Measurements from ENCODE around the gene SCN4A. TPM values are rescaled to one million over a fixed set of nuclear protein-coding genes. Genes with fewer than 3 reads are reported as not detected.

Gene SCN4A
- total RNA-seq, 2 donors from 2014 or later, result 3.9 to 4.4 TPM

DNA sequence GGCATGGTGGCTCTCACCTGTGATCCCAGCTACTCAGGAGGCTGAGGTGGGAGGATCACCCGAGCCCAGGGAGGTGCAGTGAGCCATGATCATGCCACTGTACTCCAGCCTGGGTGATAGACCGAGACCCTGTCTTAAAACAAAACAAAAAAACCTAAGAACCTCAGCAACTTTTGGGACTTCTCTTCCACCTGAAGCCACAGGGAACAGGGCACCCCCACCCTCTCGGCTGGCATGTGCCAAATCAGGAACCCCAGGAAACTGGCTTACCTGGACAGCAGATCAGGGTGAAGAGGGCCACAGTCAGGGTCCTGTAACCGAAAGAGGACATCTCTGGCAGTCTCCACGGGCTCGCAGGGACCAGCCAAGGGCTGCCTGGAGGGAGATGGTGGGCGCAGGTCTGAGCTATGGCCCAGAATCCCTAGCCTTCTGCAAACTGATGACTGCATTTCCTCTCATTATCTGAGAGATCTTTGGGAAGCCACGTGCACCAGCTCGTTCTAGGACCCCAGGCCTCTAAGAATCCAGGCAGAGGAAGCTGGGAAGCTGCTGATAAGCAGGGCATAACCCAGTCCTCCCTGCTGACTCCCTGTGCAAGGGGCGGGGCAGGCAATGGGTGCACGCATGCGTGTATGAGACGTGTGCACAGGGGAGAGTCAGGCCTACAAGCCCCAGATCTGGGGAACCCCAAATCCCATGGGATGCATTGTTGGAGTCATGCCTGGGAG lies 33.8 kb upstream of the SCN4A start:
- TF ChIP-seq, protein P1, sequence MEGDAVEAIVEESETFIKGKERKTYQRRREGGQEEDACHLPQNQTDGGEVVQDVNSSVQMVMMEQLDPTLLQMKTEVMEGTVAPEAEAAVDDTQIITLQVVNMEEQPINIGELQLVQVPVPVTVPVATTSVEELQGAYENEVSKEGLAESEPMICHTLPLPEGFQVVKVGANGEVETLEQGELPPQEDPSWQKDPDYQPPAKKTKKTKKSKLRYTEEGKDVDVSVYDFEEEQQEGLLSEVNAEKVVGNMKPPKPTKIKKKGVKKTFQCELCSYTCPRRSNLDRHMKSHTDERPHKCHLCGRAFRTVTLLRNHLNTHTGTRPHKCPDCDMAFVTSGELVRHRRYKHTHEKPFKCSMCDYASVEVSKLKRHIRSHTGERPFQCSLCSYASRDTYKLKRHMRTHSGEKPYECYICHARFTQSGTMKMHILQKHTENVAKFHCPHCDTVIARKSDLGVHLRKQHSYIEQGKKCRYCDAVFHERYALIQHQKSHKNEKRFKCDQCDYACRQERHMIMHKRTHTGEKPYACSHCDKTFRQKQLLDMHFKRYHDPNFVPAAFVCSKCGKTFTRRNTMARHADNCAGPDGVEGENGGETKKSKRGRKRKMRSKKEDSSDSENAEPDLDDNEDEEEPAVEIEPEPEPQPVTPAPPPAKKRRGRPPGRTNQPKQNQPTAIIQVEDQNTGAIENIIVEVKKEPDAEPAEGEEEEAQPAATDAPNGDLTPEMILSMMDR (conservative IDR thresholded peaks at IDR 0.05), result no peak
- no peaks in the 10 kb centered on the region for H3K9me3 Mint-ChIP-seq
- DNase-seq, result peak; percentile 35
- no peaks in the 10 kb centered on the region for H3K9me3 ChIP-seq (ENCODE audit: control insufficient read depth, low read length)
- H3K36me3 ChIP-seq (ENCODE audit: control insufficient read depth, insufficient read depth, low read length), result no peaks in the 10 kb centered on the region
- peaks cover 2% of the 10 kb centered on the region for H3K27me3 Mint-ChIP-seq (ENCODE audit: insufficient read depth)
- H3K4me3 ChIP-seq (ENCODE audit: low read length), result no peak overlapping the region
- no peak overlapping the region for H3K9ac ChIP-seq (ENCODE audit: extremely low read depth, low read length, poor library complexity, severe bottlenecking)
- H3K27ac ChIP-seq (ENCODE audit: low read depth, low read length), result no peak overlapping the region
- no peaks in the 10 kb centered on the region for H3K36me3 Mint-ChIP-seq (ENCODE audit: low read depth)
- no peak overlapping the region for H3K27ac Mint-ChIP-seq
- no peaks in the 10 kb centered on the region for H3K4me1 ChIP-seq (ENCODE audit: control insufficient read depth, insufficient read depth, low read length)
- 90 to 96% methylated on average over 6 to 13 of the region's 13 CpGs for WGBS, 2 experiments (ENCODE audit: insufficient coverage in 1 of 2, insufficient read length in 1 of 2)
- no peak overlapping the region for H3K4me3 Mint-ChIP-seq
- no peaks in the 10 kb centered on the region for H3K27me3 ChIP-seq (ENCODE audit: control insufficient read depth, insufficient read depth, low read length, poor library complexity, severe bottlenecking)
- no peaks in the 10 kb centered on the region for H3K4me1 Mint-ChIP-seq

DNA sequence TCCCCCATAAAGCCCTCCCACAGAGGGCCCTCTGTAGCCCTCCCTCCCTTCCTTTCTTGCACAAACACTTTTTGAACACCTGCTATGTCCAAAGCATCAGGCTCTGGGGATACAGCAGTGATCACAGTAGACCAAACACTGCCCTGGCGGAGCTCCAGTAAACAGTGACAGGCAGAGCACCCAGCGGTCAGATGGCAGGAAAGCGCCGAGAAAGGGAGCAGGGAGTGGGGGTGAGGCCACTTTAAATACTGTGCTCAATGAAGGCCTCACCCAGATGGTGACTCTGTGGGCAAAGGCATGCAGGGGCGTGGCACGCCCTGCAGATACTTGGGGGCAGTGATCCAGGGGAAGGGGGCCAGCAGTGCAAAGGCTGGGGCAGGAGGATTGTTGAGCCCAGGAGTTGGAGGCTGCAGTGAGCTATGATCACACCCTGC lies 33.0 kb upstream of the SCN4A start:
- no peak overlapping the region for H3K4me3 Mint-ChIP-seq
- H3K36me3 Mint-ChIP-seq (ENCODE audit: low read depth), result no peaks in the 10 kb centered on the region
- DNase-seq, result peak; percentile 54
- no peak overlapping the region for H3K27ac ChIP-seq (ENCODE audit: low read depth, low read length)
- peaks cover 2% of the 10 kb centered on the region for H3K27me3 Mint-ChIP-seq (ENCODE audit: insufficient read depth)
- H3K9me3 ChIP-seq (ENCODE audit: control insufficient read depth, low read length), result no peaks in the 10 kb centered on the region
- no peaks in the 10 kb centered on the region for H3K9me3 Mint-ChIP-seq
- no peaks in the 10 kb centered on the region for H3K36me3 ChIP-seq (ENCODE audit: control insufficient read depth, insufficient read depth, low read length)
- no peak overlapping the region for H3K4me3 ChIP-seq (ENCODE audit: low read length)
- H3K9ac ChIP-seq (ENCODE audit: extremely low read depth, low read length, poor library complexity, severe bottlenecking), result no peak overlapping the region
- no peaks in the 10 kb centered on the region for H3K4me1 ChIP-seq (ENCODE audit: control insufficient read depth, insufficient read depth, low read length)
- TF ChIP-seq, protein P1 (conservative IDR thresholded peaks at IDR 0.05), result no peak
- no peaks in the 10 kb centered on the region for H3K4me1 Mint-ChIP-seq
- H3K27me3 ChIP-seq (ENCODE audit: control insufficient read depth, insufficient read depth, low read length, poor library complexity, severe bottlenecking), result no peaks in the 10 kb centered on the region
- WGBS, 2 experiments (ENCODE audit: insufficient coverage in 1 of 2, insufficient read length in 1 of 2), result 65 to 75% methylated on average over 6 of the region's 6 CpGs
- H3K27ac Mint-ChIP-seq, result no peak overlapping the region

DNA sequence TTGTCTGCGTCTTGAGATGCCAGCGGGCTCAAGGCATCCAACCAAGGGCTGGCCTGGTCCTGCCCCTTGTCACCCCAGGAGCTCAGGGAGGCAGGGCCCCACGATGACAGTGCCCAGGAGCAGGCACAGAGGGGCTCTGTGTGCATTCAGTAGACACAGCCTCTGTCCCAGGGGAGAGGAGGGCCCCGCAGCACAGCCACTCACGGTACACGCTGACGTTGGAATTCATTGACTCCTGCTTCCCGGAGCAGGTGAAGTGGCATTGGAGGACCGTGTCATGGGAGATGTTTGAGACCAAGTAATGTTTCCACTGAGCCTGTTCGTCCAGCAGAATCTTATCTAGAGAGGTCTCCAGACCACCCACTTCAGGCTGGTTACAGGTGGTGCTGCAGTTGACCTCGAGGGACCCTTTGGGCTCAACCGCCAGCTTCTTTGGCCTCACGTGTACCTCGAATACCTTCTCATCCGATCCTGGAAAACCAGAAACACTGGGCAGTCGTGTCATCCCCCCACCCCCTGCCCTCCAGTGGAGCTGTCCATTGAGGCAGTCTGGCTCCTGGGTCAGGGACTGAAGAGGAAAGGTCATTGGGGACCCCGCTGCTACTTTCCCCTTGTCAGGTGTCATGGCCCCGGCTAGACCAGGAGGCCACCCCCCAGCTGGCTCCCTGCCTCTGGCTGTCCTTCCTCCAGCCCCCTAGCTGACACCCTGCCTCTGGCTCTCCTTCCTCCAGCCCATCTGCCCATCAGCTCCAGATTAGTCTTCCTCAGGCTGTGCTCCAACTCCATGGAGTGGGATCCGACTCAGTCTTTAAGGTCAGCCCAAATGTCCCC lies 32.4 kb upstream of the SCN4A start:
- Histone ChIP-seq H3K27me3 (ENCODE audit: control insufficient read depth, insufficient read depth, low read length, poor library complexity, severe bottlenecking) (no peaks in the 10 kb centered on the region), H3K36me3 (ENCODE audit: control insufficient read depth, insufficient read depth, low read length) (no peaks in the 10 kb centered on the region), H3K4me1 (ENCODE audit: control insufficient read depth, insufficient read depth, low read length) (no peaks in the 10 kb centered on the region), H3K9ac (ENCODE audit: extremely low read depth, low read length, poor library complexity, severe bottlenecking) (no peak overlapping the region), H3K4me3 (ENCODE audit: low read length) (no peak overlapping the region), H3K27ac (ENCODE audit: low read depth, low read length) (no peak overlapping the region), H3K9me3 (ENCODE audit: control insufficient read depth, low read length) (no peaks in the 10 kb centered on the region)
- DNase-seq, result peak; percentile 46
- no peaks in the 10 kb centered on the region for H3K36me3 Mint-ChIP-seq (ENCODE audit: low read depth)
- no peaks in the 10 kb centered on the region for H3K4me1 Mint-ChIP-seq
- H3K4me3 Mint-ChIP-seq, result no peak overlapping the region
- 88 to 96% methylated on average over 14 to 19 of the region's 19 CpGs for WGBS, 2 experiments (ENCODE audit: insufficient coverage in 1 of 2, insufficient read length in 1 of 2)
- no peak overlapping the region for H3K27ac Mint-ChIP-seq
- TF ChIP-seq, protein P1 (conservative IDR thresholded peaks at IDR 0.05), result no peak
- H3K27me3 Mint-ChIP-seq (ENCODE audit: insufficient read depth), result peaks cover 2% of the 10 kb centered on the region
- no peaks in the 10 kb centered on the region for H3K9me3 Mint-ChIP-seq

Data from endodermal cell (in vitro differentiated cells).